Epithelial cell of prostate (primary cell): ENCODE results near the gene AP2B1.
"Not testable (repeated sequence)": the region's sequence is repeated elsewhere in the genome, so short reads cannot be mapped to it uniquely, and the experiment has no call there.

Source experiments
- DNase-seq: peaks from one replicate; pipeline ENCODE4 v3.0.0-alpha.2; 2011; ENCODE audit warnings: low read depth, low spot score
- H3K27ac ChIP-seq: fragments of 450-650 bp; 2 replicates; pipeline ENCODE4 v1.5.1; 2017; ENCODE audit warnings: mild to moderate bottlenecking

Gene AP2B1

GRCh38 chr17:35692512-35693210 is 105.5 kb downstream of the AP2B1 start:
- DNase-seq, result no peak
- H3K27ac ChIP-seq, result no peak overlapping the region

- no peak overlapping the region for H3K27ac ChIP-seq
- DNase-seq, result no peak
Measured at GRCh38 chr17:35693662-35694061, 106.5 kb downstream of the AP2B1 start.

- no peak overlapping the region for H3K27ac ChIP-seq
- DNase-seq, result no peak
Measured at GRCh38 chr17:35694906-35695305, 107.8 kb downstream of the AP2B1 start.

GRCh38 chr17:35695613-35696012 is 108.5 kb downstream of the AP2B1 start:
- H3K27ac ChIP-seq, result no peak overlapping the region

GRCh38 chr17:35698800-35699199 is 111.7 kb downstream of the AP2B1 start:
- no peak overlapping the region for H3K27ac ChIP-seq
- DNase-seq, result no peak

More at GRCh38 chr17:35695613-35696012, 108.5 kb downstream of the AP2B1 start:
- no peak for DNase-seq

- DNase-seq, result no peak
- H3K27ac ChIP-seq, result no peak overlapping the region
Measured at GRCh38 chr17:35700150-35700549, 113.0 kb downstream of the AP2B1 start.

- no peak for DNase-seq
- H3K27ac ChIP-seq, result no peak overlapping the region
Measured at GRCh38 chr17:35701491-35701890, 114.4 kb downstream of the AP2B1 start.

- H3K27ac ChIP-seq, DNase-seq: not testable (repeated sequence)
Measured at GRCh38 chr17:35703308-35703707, 116.2 kb downstream of the AP2B1 start.

- no peak for DNase-seq
Measured at GRCh38 chr17:35705230-35705629, 118.1 kb downstream of the AP2B1 start.

GRCh38 chr17:35705705-35706104 is 118.6 kb downstream of the AP2B1 start:
- peak overlapping the region; percentile 4 for H3K27ac ChIP-seq
- DNase-seq, result no peak

More at GRCh38 chr17:35705230-35705629, 118.1 kb downstream of the AP2B1 start:
- no peak overlapping the region for H3K27ac ChIP-seq

- H3K27ac ChIP-seq, result no peak overlapping the region
- no peak for DNase-seq
Measured at GRCh38 chr17:35708149-35708548, 121.0 kb downstream of the AP2B1 start.

- no peak for DNase-seq
Measured at GRCh38 chr17:35708951-35709350, 121.8 kb downstream of the AP2B1 start.

GRCh38 chr17:35709874-35710273 is 122.8 kb downstream of the AP2B1 start:
- DNase-seq, result no peak
- H3K27ac ChIP-seq, result peak overlapping the region; percentile 34

More at GRCh38 chr17:35708951-35709350, 121.8 kb downstream of the AP2B1 start:
- peak overlapping the region; percentile 34 for H3K27ac ChIP-seq

- DNase-seq, result no peak
- H3K27ac ChIP-seq, result peak overlapping the region; percentile 34
Measured at GRCh38 chr17:35710950-35711349, 123.8 kb downstream of the AP2B1 start.

GRCh38 chr17:35713069-35713728 is 126.1 kb downstream of the AP2B1 start:
- DNase-seq, result no peak
- no peak overlapping the region for H3K27ac ChIP-seq

GRCh38 chr17:35714988-35715387 is 127.9 kb downstream of the AP2B1 start:
- DNase-seq, result no peak
- no peak overlapping the region for H3K27ac ChIP-seq

GRCh38 chr17:35715416-35715815 is 128.3 kb downstream of the AP2B1 start:
- DNase-seq, result no peak
- no peak overlapping the region for H3K27ac ChIP-seq

- DNase-seq, result no peak
- no peak overlapping the region for H3K27ac ChIP-seq
Measured at GRCh38 chr17:35716173-35716572, 129.1 kb downstream of the AP2B1 start.

- DNase-seq, result no peak
- H3K27ac ChIP-seq, result no peak overlapping the region
Measured at GRCh38 chr17:35716897-35717465, 129.9 kb downstream of the AP2B1 start.

- DNase-seq, result no peak
- H3K27ac ChIP-seq, result no peak overlapping the region
Measured at GRCh38 chr17:35717475-35717874, 130.4 kb downstream of the AP2B1 start.

GRCh38 chr17:35723735-35724134 is 136.6 kb downstream of the AP2B1 start:
- no peak overlapping the region for H3K27ac ChIP-seq
- DNase-seq, result no peak
